PC-9 (cell line): ENCODE results near the gene TDRD6. TPM values are rescaled to one million over a fixed set of nuclear protein-coding genes. Genes with fewer than 3 reads are reported as not detected.

Experiments
- BruUV-seq: library from RNA; stranded (reverse); fragments of 400-500 nt; replicated peaks from 2 replicates; lab custom pipeline; 2021; lab: Mats Ljungman, UMichigan
- CTCF ChIA-PET: fragments of 300-600 bp; sonication (Branson Sonifier 250); formaldehyde crosslinking; loops from one replicate; lab custom pipeline; 2022; ENCODE audit warnings: antibody characterized with exemption; lab: Charles Lee
- POLR2A ChIA-PET: fragments of 300-600 bp; sonication (Branson Sonifier 250); formaldehyde crosslinking; loops from one replicate; lab custom pipeline; 2022; ENCODE audit warnings: antibody characterized with exemption; ENCODE audit not compliant: unreplicated experiment; lab: Charles Lee
- DNase-seq, 2 experiments: peaks; one replicate each; pipeline versions ENCODE4 v3.0.0 to v3.0.0-alpha.2; 2015 to 2022; ENCODE audit warnings: mixed read lengths in 1 of 2
- H2AFZ ChIP-seq: fragments of 200-600 bp; sonication (generic); 2 replicates; pipeline ENCODE4 v1.8.1; 2017; ENCODE audit warnings: antibody characterized with exemption
- H3F3A ChIP-seq: fragments of 200-600 bp; sonication (generic); 2 replicates; pipeline ENCODE4 v1.8.1; 2017; ENCODE audit warnings: antibody characterized with exemption, mild to moderate bottlenecking, low read depth; ENCODE audit not compliant: insufficient read depth
- H3K27ac ChIP-seq: fragments of 200-600 bp; sonication (generic); 2 replicates; pipeline ENCODE4 v1.6.1; 2016; ENCODE audit warnings: mixed run types
- H3K27me3 ChIP-seq: fragments of 200-600 bp; sonication (generic); 2 replicates; pipeline ENCODE4 v1.6.1; 2016; ENCODE audit warnings: low read depth, mixed run types; ENCODE audit not compliant: insufficient read depth
- H3K36me3 ChIP-seq: fragments of 200-600 bp; sonication (generic); 2 replicates; pipeline ENCODE4 v1.6.1; 2016; ENCODE audit warnings: low read depth, mixed run types
- H3K4me1 ChIP-seq: fragments of 200-600 bp; sonication (generic); replicated peaks from 2 replicates; pipeline ENCODE4 v1.6.1; 2016; ENCODE audit warnings: mixed run types; ENCODE audit not compliant: insufficient read depth
- H3K4me2 ChIP-seq: fragments of 200-600 bp; sonication (generic); 2 replicates; pipeline ENCODE4 v1.6.1; 2017; ENCODE audit warnings: mixed run types
- H3K4me3 ChIP-seq: fragments of 200-600 bp; sonication (generic); 2 replicates; pipeline ENCODE4 v1.6.1; 2016; ENCODE audit warnings: mixed run types
- H3K79me2 ChIP-seq: fragments of 200-600 bp; sonication (generic); 2 replicates; pipeline ENCODE4 v1.6.1; 2017; ENCODE audit warnings: low read depth, mixed run types
- H3K9me2 ChIP-seq: fragments of 200-600 bp; sonication (generic); 2 replicates; pipeline ENCODE4 v1.8.1; 2017; ENCODE audit warnings: mild to moderate bottlenecking; ENCODE audit not compliant: insufficient read depth
- H3K9me3 ChIP-seq: fragments of 200-600 bp; sonication (generic); 2 replicates; pipeline ENCODE4 v1.8.1; 2016; ENCODE audit warnings: low read depth; ENCODE audit not compliant: insufficient read depth
- H4K20me1 ChIP-seq: fragments of 200-600 bp; sonication (generic); 2 replicates; pipeline ENCODE4 v1.8.1; 2017; ENCODE audit not compliant: insufficient read depth
- CTCF ChIP-seq: fragments of 200-600 bp; sonication (generic); conservative IDR thresholded peaks from 2 replicates; pipeline ENCODE4 v1.6.1; 2017; ENCODE audit warnings: mixed run types, antibody characterized with exemption, mild to moderate bottlenecking, moderate library complexity
- EZH2 ChIP-seq: fragments of 200-600 bp; sonication (generic); IDR thresholded peaks from 2 replicates; pipeline ENCODE4 v1.8.0; 2017; ENCODE audit warnings: antibody characterized with exemption, low read depth
- intact Hi-C: fragments of 100-400 bp; cut with micrococcal nuclease; formaldehyde crosslinking; loops from one replicate; pipeline ENCODE4 v1.10.0; 2022; ENCODE audit not compliant: unreplicated experiment
- total RNA-seq: library from RNA; stranded (reverse); gene quantifications from 2 replicates; pipeline ENCODE4 v1.2.3, GENCODE V29; 2021

The TDRD6 gene
- total RNA-seq, 1 experiment from 2014 or later, result 0.57 TPM

DNA sequence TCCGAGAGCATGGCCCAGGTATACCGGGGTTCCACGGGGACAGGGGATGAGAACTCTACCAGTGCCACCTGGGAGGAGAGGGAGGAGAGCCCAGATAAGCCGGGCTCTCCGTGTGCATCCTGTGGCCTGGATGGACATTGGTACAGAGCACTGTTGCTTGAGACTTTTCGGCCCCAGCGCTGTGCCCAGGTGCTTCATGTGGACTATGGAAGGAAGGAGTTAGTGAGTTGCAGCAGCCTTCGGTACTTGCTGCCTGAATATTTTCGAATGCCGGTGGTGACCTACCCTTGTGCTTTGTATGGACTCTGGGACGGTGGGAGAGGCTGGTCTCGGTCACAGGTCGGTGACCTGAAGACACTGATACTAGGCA is 1.3 kb downstream of the TDRD6 start:
- Histone ChIP-seq H3K79me2 (no peaks in the 10 kb centered on the region), H3K4me1 (0 out of 2 replicates have a peak, but pooled peaks cover 10% of the 10 kb centered on the region), H3K27ac (no peak overlapping the region), H3F3A (peaks cover 8% of the 10 kb centered on the region; the same call in 1 of the 2 replicates), H3K9me3 (no peaks in the 10 kb centered on the region), H3K9me2 (no peaks in the 10 kb centered on the region), H3K4me3 (no peak overlapping the region), H3K4me2 (no peak overlapping the region), H3K27me3 (no peaks in the 10 kb centered on the region), H4K20me1 (no peaks in the 10 kb centered on the region), H3K36me3 (no peaks in the 10 kb centered on the region), H2AFZ (no peak overlapping the region)
- intact Hi-C loops, result no loop called here
- POLR2A ChIA-PET, result no interaction called here
- DNase-seq, result no peak
- TF ChIP-seq CTCF (no peak), EZH2 (no peak)
- CTCF ChIA-PET, result no interaction called here
- BruUV-seq, result no TSS peak

GRCh38 chr6:46689657-46690056 is 2.0 kb downstream of the TDRD6 start:
- ChIA-PET POLR2A (no interaction called here), CTCF (no interaction called here)
- no peaks in the 10 kb centered on the region for H3K9me3 ChIP-seq
- DNase-seq, result no peak
- intact Hi-C loops, result no loop called here
- H2AFZ ChIP-seq, result no peak overlapping the region
- H3K9me2 ChIP-seq, result no peaks in the 10 kb centered on the region
- TF ChIP-seq EZH2 (no peak), CTCF (no peak)
- no peaks in the 10 kb centered on the region for H4K20me1 ChIP-seq
- no peaks in the 10 kb centered on the region for H3K79me2 ChIP-seq
- no peaks in the 10 kb centered on the region for H3K27me3 ChIP-seq
- no TSS peak for BruUV-seq
- H3K4me3 ChIP-seq, result no peak overlapping the region
- 0 out of 2 replicates have a peak, but pooled peaks cover 6% of the 10 kb centered on the region for H3K4me1 ChIP-seq
- H3K36me3 ChIP-seq, result no peaks in the 10 kb centered on the region
- H3K27ac ChIP-seq, result no peak overlapping the region
- H3K4me2 ChIP-seq, result no peak overlapping the region
- H3F3A ChIP-seq, result peaks cover 6% of the 10 kb centered on the region; the same call in 1 of the 2 replicates

- TF ChIP-seq CTCF (no peak), EZH2 (no peak)
- Histone ChIP-seq H2AFZ (no peak overlapping the region), H3K9me3 (no peaks in the 10 kb centered on the region), H3K9me2 (no peaks in the 10 kb centered on the region), H3K27me3 (no peaks in the 10 kb centered on the region), H3K36me3 (no peaks in the 10 kb centered on the region), H3K4me3 (no peak overlapping the region), H3K79me2 (no peaks in the 10 kb centered on the region), H3K4me1 (no peaks in the 10 kb centered on the region), H3F3A (no peaks in the 10 kb centered on the region; the same call in 1 of the 2 replicates), H4K20me1 (no peaks in the 10 kb centered on the region), H3K4me2 (no peak overlapping the region), H3K27ac (no peak overlapping the region)
- POLR2A ChIA-PET, result no interaction called here
- CTCF ChIA-PET, result no interaction called here
- intact Hi-C loops, result no loop called here
- no TSS peak for BruUV-seq
- no peak for DNase-seq
These were observed 2.6 kb downstream of the TDRD6 start for GRCh38 chr6:46690141-46690755.
